ENCODE data around the gene RPRD1B. TPM values are rescaled to one million over a fixed set of nuclear protein-coding genes. Genes with fewer than 3 reads are reported as not detected.

The RPRD1B gene
- total RNA-seq, 4 donors from 2014 or later: 18.9 to 28.7 (median 25.4) TPM

DNA sequence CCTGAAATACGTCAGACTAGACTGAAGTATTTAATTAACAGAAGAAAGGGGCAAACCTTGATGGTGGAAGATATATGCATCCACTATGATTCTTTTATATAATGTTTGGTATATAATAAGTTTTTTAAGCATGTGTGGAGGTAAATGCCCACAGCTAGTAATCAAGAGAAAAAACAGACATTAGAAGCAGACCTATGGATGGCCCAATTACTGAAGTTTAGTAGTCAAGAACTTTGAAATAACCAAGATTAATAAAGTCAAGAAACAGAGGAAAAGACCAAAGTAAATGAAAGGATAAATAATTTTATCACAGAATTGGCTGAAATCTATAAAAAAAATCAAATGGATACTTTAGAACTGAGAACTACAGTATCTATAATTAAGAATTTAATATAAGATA lies 15.6 kb upstream of the RPRD1B start:
- TF ChIP-seq, protein P1, sequence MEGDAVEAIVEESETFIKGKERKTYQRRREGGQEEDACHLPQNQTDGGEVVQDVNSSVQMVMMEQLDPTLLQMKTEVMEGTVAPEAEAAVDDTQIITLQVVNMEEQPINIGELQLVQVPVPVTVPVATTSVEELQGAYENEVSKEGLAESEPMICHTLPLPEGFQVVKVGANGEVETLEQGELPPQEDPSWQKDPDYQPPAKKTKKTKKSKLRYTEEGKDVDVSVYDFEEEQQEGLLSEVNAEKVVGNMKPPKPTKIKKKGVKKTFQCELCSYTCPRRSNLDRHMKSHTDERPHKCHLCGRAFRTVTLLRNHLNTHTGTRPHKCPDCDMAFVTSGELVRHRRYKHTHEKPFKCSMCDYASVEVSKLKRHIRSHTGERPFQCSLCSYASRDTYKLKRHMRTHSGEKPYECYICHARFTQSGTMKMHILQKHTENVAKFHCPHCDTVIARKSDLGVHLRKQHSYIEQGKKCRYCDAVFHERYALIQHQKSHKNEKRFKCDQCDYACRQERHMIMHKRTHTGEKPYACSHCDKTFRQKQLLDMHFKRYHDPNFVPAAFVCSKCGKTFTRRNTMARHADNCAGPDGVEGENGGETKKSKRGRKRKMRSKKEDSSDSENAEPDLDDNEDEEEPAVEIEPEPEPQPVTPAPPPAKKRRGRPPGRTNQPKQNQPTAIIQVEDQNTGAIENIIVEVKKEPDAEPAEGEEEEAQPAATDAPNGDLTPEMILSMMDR (IDR thresholded peaks at IDR 0.05; ENCODE audit: low read depth): no peak

DNA sequence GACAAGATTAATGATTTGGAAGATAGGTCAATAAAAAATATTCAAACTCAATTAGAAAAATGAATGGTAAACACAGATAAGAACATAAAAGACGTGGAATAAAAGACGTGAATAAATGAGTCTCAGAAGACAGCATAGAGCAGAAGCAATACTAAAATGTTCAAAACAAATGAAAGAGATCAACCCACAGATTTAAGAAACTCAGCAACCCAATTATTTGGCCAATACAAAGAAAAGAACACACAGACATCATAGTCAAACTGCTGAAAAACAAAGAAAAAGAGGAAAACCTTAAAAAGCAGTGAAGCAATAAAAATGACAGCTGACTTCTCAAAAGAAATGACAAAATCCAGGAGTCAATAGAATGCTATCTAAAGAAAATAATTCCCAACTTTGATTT lies 15.2 kb upstream of the RPRD1B start:
- TF ChIP-seq, protein P1 (IDR thresholded peaks at IDR 0.05; ENCODE audit: low read depth): no peak

DNA sequence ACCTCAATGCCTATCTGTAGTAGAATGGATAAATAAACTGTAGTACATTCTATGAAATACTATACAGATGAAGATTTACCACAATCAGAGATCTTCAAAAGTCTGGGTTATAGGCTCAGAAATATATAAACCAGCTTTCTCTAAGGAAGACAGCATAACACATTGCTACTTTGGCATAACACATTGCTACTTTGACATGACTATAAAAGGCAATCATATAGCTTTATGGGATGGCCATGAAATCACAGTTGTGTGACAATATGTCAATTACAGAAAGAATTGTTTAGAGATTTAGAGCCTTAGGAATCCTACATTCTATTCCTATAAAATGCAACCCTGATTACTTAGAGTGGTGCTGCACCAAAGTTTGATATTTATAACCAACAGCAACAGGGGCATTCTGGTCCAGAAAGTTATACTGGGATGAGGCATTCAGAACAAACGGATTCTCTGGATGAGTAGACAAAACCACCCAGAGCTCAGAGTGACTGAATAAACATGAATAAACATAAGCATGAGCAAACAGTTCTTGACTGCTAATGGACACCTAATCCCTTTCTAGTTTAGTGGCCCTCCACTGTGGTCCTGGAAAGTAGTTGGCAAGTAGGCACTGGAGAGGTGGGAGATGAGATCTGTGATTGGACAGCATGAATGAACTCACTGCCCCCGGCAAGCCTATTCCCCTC lies 12.3 kb upstream of the RPRD1B start:
- TF ChIP-seq, protein P1 (IDR thresholded peaks at IDR 0.05; ENCODE audit: low read depth): no peak

DNA sequence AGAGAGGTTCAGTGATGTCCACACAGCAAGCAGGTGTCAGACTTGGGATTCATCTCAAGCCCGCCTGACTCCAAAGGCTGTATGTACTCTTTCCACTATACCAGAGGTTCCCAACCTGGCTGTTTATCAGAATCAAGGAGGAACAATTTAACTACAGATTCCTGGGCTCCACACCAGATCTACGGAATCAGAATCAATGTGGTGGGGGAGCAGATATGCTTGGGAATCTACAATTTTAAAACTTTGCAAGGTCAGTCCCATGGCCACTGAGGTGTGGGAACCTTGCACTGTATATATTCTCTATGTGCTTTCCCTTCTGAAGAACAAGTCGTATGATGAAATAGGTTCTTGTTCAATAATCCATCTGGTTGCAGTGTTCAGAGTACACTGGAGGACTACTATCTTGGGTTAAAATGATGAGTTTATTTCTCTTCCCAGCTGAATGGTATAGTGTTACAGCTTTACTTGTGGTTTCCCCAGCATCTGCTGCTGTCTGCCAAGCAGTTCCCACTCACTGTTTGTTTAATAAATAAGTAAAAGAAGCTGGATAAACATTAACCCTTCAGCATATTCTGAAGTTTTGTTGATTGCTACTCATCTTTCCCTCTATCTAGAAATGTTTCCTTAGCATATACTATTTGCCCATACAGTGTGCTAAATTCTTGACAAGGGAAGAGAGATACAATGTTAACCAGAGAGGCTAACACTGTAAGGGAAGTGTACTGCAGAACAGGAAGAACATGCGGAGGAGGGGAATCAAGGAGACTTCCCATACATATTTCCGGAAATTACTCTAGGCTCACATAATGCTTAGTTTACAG lies 10.2 kb upstream of the RPRD1B start:
- TF ChIP-seq, protein P1 (IDR thresholded peaks at IDR 0.05; ENCODE audit: low read depth): no peak

GRCh38 chr20:38024496-38024895 lies 9.1 kb upstream of the RPRD1B start:
- TF ChIP-seq, protein P1 (IDR thresholded peaks at IDR 0.05; ENCODE audit: low read depth): no peak

DNA sequence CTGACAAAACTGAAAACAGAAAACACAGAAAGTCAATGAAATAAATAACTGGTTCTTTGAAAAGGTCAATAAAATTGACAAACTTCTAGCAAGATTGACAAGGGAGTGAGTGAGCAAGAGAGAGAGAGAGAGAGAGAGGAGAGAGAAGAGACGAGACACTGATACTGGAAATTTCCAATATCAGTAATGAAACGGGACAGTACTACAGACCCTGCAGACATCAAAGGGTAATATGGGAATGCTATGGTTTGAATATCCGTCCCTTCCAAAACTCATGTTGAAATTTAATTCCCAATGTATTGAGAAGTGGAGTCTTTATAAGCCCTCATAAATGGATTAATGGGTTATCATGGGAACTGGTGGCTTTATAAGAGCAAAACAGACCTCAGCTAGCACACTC lies 4.1 kb upstream of the RPRD1B start:
- TF ChIP-seq, protein P1 (IDR thresholded peaks at IDR 0.05; ENCODE audit: low read depth): no peak

- TF ChIP-seq, protein P1 (IDR thresholded peaks at IDR 0.05; ENCODE audit: low read depth): no peak
These were observed 1.6 kb upstream of the RPRD1B start for GRCh38 chr20:38031957-38032356.

All from subcutaneous adipose tissue (tissue), 4 donors.